ENCODE results near the gene MDGA2.

Gene MDGA2

DNA sequence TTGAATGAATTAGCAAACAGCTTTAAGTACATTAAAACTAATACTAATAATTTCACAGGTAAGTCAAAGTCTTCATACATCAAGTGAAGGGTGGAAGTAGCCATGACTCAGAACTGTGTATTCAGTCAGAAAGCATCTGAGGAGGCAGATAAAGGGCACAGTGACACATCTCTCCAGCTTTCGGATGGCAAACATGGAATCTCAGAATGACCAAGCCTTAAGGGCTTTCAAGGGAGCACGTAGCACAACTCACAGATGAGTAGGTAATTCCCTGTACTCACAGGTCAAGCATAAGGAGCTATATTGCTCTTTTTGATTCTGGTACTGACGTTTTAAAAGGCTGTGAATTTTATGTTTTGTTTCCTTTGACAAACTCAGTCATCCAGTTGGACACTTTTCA lies 56.0 kb downstream of the MDGA2 start:
- DNase-seq = no peak

DNA sequence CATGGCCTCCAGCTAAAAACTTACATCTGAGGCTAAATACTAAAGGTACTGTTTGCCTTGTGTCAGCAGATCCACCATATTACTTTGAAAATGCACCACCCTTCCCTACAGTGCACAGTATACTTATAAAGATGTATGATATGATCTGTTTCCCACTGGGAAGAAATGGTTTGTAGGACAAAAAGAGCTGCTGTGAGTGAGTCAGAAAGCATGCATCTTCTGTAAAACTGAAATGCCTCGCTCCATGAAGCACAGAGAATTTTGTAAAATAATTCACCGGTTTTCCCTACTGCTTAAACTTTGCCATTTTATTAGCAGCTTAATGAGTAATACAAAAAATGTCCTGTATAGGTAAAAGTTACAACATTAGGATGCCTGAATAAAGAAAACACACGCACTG lies 68.8 kb downstream of the MDGA2 start:
- no peak for DNase-seq

DNA sequence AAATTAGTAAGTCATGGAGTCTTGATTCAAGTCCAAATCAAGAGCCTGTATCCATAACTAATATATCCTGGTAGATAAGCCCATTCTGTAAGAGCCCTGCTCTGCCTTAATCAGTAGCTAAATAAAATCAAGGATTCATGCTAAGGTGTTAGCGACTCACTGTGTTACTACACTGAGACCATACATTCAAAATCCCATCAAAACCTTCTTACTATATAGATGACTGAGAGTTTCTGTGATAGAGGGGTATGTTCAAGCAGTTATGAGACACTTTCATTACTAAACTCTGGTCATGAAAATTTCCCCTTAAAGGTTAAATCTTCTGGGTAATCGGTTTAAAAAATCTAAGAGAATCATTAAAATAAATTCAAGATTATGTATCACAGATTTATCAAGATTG lies 78.5 kb downstream of the MDGA2 start:
- DNase-seq = no peak

DNA sequence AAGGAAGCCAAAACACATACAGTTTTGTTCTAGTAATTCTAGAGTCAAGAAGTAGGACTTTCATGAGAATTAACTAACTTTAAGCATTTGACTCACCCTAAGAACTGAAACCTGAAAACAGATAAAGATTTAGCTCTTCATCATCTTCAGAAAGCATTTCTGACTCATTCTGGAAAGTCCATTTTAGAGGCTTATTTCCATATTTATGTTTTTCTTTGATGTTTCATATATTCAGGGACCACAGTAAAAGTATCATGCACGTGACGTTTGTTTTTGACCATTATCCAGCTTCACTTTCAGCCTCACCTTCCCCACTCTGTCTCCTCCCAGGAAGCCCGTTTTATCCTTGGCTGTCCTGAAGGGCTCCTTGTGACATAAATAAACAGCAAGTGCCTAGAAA lies 79.2 kb downstream of the MDGA2 start:
- DNase-seq = no peak

DNA sequence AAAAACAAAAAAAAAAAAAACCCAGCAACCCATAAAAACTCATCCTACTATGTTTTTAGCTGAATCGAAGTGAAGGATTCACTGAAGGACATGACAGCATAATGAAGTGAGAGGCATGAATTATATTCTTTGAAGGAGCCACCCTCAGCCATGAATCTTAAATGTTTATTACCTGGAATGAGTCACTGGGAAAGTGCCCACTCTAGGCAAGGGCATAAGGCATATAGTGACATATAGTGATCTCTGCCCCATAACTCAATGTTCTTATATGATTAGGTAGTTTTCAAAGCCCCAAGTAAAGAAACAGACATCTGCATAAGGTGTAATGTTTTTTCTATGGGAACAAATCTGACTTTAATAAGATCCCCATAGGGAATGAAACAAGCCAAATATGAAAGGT lies 79.9 kb downstream of the MDGA2 start:
- DNase-seq = no peak

DNA sequence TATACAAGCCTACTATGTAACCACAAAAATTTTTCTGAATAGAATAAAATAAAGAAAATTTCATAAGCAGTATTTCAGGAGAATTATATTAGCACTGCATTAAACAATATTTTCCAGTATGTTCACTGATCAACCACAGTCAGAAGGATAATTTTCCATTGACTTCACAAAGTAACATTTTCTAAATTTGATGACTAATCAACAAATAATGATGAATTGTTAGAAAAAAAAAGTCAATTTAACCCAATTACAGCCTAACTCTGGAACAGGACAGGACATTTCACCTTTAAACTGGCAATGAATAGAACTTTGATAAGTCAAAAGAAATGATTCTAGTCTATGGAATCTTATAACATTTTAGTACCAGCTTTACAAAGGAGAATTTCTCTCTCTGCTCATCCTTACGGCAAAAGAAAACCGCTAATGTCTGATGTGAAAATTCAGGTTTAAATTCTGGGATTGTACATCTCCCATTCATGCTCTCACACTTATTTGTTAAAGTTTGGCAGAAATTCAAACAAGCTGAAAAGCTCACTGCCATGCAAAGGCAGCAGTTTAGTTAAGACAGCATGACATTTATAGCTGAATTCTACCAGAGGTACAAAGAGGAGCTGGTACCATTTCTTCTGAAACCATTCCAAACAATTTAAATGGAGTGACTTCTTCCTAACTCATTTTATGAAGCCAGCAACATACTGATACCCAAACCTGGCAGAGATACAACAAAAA lies 84.5 kb downstream of the MDGA2 start:
- no peak for DNase-seq

DNA sequence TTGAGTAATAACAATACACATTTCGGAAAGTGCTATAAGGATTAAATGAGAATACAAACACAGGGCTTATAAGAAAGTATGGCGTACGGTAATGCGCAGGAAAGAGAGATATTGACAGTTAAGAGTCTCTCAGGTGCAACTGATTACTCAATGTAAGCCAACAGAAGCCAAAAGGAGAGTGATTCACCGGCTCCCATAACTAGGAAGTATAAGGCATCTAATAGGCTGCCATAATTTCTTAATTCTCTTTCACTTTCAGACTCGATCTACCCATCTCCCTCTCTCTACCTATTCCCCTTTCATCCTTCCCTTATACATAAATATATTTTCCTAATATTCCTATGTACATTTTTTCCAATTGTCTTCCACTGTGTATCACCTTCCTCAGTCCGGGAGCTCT lies 90.0 kb downstream of the MDGA2 start:
- DNase-seq = no peak

DNA sequence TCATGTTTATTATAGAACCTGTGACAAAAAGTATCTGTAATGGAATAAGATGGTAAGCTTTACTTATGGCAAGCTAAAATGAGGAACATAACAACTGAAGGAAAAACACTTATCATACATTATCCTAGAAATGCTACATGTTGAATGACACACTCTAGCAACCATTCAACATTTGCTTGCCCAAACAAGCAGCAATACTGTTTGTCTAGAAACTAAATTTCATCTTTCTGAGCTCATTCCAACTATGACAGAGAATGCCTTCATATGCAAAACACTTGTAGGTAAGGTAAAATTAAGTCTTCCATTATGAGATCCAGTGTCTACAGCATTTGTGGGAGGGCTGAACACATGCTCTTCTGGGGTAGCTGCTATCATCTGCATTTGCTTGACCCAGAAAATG lies 108.1 kb downstream of the MDGA2 start:
- no peak for DNase-seq

DNA sequence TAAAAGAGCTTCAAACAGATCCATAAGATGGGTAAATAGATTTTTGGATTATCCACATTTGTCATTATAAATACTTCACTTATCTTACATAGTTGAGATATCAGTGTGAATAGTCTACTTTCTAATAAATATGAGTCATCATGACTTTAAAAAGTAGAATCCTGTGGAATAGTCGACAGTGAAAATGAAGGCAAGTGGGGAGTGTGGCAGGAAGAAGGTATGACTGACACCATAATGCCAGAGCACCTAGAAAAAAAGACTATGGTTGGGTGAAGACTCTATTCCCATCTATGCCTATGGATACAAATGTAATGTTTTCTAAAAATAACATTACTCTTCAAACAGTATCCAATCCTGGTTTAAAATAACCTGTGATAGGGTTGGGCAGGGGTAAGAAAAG lies 117.5 kb downstream of the MDGA2 start:
- no peak for DNase-seq

DNA sequence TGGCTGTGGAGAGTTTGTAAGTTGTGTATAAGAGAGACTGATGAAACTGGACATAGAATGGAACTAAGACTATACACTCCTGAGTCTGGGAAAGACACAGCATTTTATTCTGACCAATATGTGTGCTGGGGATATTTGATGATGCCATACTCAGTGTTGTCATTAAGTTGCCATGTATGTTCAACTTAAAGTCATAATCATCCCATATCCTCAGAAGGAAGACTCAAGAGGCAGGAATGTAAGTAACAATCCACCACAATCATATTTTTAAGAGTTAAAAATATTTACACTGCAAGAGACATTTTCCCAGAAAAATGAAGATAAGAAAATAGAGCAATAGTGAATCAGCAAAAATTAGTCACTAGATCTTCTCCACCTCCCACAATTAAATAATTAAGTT lies 120.1 kb downstream of the MDGA2 start:
- no peak for DNase-seq

DNA sequence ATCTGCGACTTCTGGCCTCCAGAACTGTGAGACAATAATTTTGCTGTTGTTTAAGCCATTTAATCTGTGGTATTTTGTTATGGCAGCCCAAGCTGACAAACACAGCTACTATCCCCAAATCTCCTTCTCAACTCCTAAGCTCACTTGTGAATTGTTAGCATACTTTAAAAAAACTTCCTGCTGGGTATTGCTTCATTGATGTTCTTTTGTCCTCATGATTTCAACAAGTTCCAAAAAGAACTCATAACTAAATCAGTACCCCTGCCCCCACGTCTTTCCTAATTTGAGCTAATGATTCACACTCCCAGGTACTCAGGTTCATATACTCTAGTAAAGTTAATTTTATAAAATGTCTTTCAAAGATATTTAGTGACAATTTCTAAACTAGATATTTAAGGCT lies 125.5 kb downstream of the MDGA2 start:
- no peak for DNase-seq

DNA sequence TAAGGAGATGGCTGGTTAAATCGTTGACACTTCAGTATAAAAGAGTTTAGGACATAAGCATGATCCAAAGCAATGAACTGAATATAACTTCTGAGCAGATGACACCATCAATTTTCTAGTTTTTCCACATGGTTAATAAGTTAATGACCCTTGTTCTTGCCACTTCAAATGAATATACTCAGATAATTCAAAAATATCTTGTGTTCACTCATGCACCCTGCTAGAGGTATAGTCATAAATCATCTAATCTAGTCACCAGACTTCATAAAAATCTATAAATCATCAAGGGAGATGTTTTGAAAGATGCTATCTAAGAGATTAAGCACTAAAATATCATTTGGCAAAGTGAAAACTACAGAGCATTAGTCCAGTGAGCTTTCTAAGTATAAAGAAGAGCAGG lies 131.9 kb downstream of the MDGA2 start:
- no peak for DNase-seq

DNA sequence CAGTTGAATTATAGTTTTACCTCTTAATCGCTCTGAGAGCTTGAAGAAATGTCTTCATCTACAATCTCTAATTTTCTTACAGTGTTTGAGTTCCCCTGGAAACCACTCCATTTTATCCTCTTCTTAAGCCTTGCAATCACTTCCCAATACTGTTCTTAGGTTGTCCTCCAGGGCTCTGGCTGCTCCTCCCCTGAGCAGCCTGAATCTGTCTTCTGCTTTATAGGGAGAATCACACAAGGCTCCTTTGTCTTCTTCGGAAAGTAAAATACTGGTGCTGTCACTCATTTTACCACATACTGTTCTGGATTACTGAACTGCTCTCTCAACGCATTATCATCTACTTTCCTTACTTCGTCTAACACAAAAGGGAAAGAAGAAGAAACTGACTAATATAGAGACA lies 133.7 kb downstream of the MDGA2 start:
- no peak for DNase-seq

DNA sequence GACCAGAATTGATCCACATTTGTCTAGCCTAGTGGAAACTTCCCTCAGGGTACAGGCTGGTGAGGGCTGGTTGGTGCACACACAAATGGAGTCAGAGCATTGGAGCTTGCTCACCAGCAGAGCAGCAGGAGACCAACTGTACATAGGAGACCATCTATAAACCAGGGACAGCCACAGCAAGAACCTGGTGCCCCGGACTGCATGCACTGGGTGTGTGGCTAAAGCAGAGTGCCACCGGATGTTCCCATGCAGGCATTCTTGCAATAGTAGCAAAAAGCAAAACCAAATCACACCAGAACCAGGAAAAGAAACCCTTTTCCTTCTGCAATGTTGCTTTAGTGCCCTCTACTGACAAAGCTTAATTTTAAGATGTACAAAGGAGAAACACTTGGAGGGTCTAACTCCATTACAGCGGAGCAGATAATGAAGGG lies 136.4 kb downstream of the MDGA2 start:
- no peak for DNase-seq

DNA sequence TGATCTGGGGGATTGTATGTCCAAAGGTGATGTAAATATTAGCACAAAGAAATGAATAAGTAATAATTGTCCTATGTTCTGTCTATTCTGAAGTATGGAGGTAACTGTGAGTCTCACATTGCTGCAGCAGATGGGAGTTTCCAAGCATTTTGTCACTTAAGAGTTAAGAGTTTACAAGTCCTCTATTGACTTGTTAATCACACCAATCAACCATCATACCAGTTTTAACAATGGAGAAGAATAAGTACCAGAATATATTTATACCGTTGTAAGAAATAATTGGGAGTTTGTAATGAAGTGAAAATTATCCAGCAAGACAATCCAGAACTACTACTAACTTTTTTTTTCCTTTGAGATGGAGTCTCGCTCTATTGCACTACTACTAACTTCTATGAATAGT lies 139.1 kb downstream of the MDGA2 start:
- no peak for DNase-seq

DNA sequence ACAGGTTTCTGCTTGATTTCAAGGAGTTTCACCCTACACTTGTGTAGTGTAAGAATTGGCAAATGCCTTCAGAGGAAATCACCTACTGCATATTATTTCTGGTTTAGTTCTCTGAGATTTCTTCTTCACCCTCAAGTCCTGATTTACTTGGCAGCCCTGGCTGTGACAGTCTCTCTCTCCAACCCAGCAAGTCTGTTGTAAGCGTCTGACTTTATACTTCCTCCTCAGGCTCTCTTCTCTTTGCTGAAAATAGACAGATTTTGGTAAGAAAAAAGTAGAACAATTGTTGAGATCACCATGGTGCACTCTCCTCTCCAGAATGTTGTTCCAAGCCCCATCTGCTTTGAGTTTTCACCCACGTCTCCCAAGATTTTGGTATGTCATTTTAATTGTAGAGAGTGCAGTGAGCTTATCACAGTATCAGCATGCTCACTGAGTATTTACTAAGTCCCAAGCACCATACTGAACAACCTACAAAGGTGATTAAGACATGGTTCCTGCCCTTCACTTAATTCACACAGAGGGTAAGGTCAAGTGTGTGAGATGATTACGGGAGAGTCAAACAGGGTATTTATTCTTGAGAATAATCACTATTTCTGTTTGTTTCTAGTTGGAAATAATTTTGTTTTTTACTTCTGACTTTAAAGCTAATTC lies 148.7 kb downstream of the MDGA2 start:
- DNase-seq = no peak

DNA sequence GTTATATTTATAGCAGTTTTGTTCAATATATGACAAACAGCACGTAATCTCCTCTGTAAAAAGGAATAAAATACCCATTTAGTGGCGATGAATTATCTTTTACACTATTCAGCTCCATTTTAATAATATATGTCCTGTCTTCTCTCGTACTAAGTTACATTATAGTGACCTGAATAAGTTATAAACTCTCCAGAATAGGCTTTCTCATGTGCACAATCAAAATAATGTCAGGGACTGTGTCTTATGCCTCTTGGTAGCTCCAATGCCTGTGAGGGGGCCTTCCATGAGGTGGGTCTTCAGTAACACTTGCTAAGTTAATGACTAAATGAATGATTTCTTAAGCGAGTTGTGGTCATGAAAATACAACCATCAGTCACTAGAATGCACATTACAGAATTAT lies 150.9 kb downstream of the MDGA2 start:
- no peak for DNase-seq

DNA sequence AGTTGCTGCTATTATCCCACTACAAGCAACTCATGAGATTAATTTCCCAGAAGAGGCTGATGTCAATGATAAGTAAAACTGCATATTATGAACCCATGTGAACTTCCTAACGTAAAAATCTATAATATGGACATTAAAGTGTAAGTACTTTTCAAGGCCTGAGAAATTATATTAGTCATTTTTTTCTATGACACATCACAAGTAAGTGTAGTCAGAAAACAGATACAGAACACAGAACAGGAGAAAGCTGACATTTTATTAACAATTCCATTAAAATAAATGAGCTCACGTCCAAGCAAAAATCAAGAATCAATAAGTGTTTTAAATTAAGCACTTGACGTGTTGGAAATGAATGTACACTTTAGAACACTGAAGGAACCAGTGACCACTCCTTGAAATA lies 155.0 kb downstream of the MDGA2 start:
- DNase-seq = no peak

DNA sequence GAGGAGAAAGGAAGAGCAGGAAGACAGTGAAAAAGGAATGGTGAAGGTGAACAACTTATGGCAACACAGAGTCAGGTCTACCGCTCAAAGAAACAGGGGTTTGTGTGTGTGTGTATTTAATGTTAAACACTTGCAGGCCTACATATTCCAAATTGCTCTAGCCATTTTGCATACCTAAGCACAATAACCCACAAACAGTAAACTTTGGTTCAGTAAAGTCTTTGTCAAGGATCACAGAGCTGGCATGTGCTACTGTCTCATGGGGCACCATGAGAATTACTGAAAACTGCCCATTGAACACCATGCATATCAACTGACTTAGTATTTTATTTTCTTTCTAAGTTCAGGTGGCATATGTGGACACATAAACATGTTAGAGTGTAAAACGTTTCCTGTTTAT lies 163.6 kb downstream of the MDGA2 start:
- no peak for DNase-seq

DNA sequence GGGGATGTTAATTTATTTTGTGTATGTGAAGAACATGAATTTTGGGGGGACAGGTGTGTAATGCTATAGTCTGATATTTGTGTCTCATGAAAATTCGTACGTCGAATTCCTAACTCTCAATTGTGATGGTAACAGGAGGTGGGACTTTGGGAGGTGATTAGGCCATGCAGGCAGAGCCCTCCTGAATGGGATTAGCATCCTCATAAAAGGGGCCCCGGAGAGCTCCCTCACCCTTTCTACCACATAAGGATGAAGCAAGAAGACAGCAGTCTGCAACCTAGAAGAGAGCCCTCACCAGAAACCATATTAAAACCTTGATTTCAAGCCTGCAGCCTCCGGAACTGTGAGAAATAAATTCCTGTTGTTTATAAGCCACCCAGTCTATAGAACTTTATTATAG lies 165.4 kb downstream of the MDGA2 start:
- DNase-seq = no peak

DNA sequence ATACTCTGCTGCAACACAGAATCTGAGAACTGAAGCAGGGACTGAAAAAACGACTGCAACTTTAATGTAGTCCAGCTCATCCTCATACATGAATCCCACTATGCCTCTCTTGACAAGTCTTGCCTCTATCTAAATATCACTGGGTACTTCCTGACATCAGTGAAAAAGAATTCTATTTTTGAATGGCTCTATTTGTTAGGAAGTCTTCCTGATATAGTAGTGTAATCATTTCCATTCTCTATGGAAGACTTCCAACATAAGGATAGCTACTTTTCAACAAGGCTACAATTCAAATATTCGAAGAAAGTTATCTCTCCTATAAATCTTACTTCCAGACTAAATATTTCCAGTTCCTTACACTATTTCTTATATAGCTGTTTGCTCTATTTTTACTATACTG lies 167.5 kb downstream of the MDGA2 start:
- DNase-seq = no peak

DNA sequence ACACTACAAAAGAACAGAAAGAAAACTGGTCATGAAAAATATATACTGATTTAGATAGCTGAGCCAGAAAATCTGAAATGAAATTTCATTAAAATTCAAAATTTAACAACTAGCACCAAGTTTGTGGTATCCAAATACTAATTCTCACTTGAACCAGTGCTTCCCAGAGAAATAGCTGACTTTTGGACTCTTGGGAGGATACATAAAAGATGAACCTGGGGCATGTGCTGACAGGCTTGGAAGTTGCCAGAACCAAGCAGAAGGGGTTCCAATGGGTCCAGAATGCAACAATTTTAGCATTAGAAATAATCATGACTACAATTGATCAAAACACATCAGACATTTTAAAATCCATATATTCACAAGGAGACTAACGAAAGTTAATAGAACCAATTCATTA lies 175.0 kb downstream of the MDGA2 start:
- DNase-seq = no peak

DNA sequence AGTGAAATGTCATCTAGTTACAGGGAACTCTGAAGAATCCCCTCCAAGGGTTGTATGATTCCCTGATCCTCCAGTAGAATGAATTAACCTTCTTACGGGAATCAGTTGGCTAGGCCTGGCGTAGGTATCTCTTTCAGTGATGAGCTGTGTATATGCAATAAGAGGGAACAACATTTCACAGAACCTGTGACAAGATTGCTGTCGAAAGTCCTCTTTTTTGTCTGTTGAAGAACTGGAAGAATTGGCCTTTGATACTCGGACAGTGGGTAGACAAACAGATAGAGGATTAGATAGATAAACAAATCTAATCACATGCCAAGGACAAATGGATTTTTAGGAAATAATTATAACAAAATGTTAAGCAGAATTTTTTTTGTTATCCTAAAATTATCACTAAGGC lies 184.6 kb downstream of the MDGA2 start:
- DNase-seq = no peak

DNA sequence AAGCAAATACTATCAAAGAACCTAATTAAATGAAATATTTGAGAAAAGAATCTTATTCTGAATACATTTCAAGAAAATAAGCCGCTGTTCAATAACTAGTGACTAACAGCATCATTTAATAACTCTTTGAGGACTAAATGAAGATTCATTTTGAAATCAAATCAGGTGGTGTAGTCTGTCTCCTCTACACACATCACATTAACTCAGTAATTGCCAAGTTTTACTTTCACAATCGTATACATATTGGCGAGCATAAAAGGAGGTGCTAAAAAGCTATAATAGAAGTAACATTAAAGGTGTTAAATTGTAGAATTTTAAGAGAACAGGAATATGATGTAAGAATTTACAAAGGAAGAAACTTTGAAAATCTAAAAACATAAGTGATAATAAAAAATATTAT lies 185.1 kb downstream of the MDGA2 start:
- no peak for DNase-seq

DNA sequence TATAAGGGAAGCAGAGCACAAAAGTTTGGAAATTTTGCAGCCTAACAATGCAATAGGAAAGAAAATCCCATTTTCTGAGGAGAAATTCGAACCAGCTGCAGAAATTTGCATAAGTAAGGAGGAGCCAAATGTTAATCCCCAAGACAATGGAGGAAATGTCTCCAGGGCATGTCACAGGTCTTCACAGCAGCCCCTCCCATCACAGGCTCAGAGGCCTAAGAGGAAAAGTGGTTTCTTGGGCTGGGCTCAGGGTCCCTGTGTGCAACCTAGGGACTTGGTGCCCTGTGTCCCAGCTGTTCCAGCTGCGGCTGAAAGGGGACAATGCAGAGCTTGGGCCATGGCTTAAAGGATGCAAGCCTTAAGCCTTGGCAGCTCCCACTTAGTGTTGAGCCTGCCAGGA lies 190.0 kb downstream of the MDGA2 start:
- no peak for DNase-seq
